ENCODE data around the gene STXBP2. TPM values are rescaled to one million over a fixed set of nuclear protein-coding genes. Genes with fewer than 3 reads are reported as not detected.

STXBP2 gene
- polyA plus RNA-seq, 1 of the 3 experiments (the other 2 are of a cell fraction), result 4.7 TPM

DNA sequence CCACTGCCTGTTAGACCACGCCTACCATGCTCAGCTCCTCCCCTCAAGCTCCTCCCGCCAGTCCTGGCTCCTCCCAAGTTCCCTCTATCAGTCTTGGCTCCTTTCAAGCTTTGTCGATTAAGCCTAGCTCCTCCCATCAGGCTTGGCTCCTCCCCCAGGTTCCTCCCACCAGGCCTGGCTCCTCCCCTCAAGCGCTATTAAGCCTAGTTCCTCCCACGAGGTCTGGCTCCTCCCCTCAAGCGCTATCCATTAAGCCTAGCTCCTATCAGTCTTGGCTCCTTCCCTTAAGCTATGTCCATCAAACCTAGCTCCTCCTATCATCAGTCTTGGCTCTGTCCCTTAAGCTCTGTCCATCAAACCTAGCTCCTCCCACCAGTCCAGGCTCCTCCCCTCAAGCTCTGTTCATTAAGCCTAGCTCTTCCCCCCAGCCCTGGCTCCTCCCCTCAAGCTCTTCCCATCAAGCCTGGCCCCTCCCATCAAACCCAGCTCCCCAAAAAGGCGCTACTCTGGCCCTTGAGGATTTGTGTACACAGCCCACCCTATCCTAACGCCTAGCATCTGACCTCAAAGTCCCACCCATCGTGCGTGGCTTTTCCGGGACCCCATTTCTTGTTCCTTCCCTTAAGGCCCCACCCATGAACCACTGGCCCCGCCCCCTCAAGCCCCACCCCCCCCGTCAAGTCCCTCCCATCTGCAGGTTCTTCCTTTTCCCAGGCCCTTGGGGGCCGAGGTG is 31.3 kb upstream of the STXBP2 start:
- CTCF ChIA-PET, result interaction anchor here (0.9 to 2.9 kb wide), 4 partner anchors 12 to 75 kb away, joined by 5 to 9 read pairs (median 5); partner anchors contain the start of gene TRAPPC5
- H4K20me1 ChIP-seq (ENCODE audit: insufficient read depth), result no peaks in the 10 kb centered on the region
- no peaks in the 10 kb centered on the region for H3K36me3 ChIP-seq (replicated peaks in 1 of 2; ENCODE audit: control insufficient read depth in 1 of 2, insufficient read depth in 2 of 2, low read length in 1 of 2)
- no peak overlapping the region for H3K4me3 ChIP-seq (ENCODE audit: low read depth in 2 of 2, low read length in 1 of 2)
- 72% methylated on average over 13 of the region's 14 CpGs for WGBS (ENCODE audit: low lambda C conversion rate)
- peak; percentile 78 for DNase-seq
- H3K9ac ChIP-seq, result no peak overlapping the region
- no peak overlapping the region; a peak in 1 of 4 replicates for H3K27ac ChIP-seq (ENCODE audit: low read depth in 2 of 2, low read length in 1 of 2)
- no peaks in the 10 kb centered on the region for H3K79me2 ChIP-seq (ENCODE audit: insufficient read depth)
- POLR2A ChIA-PET, result interaction anchor here (0.9 to 2.5 kb wide), 4 partner anchors 9 to 37 kb away, joined by 5 to 11 read pairs (median 7); partner anchors contain the start of genes CAMSAP3, PET100 and XAB2
- TF ChIP-seq, protein P1, sequence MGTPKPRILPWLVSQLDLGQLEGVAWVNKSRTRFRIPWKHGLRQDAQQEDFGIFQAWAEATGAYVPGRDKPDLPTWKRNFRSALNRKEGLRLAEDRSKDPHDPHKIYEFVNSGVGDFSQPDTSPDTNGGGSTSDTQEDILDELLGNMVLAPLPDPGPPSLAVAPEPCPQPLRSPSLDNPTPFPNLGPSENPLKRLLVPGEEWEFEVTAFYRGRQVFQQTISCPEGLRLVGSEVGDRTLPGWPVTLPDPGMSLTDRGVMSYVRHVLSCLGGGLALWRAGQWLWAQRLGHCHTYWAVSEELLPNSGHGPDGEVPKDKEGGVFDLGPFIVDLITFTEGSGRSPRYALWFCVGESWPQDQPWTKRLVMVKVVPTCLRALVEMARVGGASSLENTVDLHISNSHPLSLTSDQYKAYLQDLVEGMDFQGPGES (IDR thresholded peaks at IDR 0.05; ENCODE audit: low read depth, low read length), result no peak
- TF ChIP-seq, protein P2, sequence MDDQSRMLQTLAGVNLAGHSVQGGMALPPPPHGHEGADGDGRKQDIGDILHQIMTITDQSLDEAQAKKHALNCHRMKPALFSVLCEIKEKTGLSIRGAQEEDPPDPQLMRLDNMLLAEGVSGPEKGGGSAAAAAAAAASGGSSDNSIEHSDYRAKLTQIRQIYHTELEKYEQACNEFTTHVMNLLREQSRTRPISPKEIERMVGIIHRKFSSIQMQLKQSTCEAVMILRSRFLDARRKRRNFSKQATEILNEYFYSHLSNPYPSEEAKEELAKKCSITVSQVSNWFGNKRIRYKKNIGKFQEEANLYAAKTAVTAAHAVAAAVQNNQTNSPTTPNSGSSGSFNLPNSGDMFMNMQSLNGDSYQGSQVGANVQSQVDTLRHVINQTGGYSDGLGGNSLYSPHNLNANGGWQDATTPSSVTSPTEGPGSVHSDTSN (IDR thresholded peaks at IDR 0.05), result peak; percentile 51
- H3F3A ChIP-seq (replicated peaks; ENCODE audit: insufficient read depth), result no peaks in the 10 kb centered on the region
- H2AFZ ChIP-seq (ENCODE audit: low read depth), result no peak overlapping the region
- H3K27me3 ChIP-seq (ENCODE audit: insufficient read depth), result no peaks in the 10 kb centered on the region
- no peak overlapping the region for H3K4me2 ChIP-seq
- no peaks in the 10 kb centered on the region for H3K9me3 ChIP-seq
- H3K4me1 ChIP-seq (ENCODE audit: control insufficient read depth in 1 of 2, insufficient read depth in 2 of 2, low read depth in 1 of 2, low read length in 1 of 2), result peaks cover 0 to 8% of the 10 kb centered on the region in 2 experiments; a peak in 1 of 4 replicates
- H3K9me2 ChIP-seq, result no peaks in the 10 kb centered on the region

DNA sequence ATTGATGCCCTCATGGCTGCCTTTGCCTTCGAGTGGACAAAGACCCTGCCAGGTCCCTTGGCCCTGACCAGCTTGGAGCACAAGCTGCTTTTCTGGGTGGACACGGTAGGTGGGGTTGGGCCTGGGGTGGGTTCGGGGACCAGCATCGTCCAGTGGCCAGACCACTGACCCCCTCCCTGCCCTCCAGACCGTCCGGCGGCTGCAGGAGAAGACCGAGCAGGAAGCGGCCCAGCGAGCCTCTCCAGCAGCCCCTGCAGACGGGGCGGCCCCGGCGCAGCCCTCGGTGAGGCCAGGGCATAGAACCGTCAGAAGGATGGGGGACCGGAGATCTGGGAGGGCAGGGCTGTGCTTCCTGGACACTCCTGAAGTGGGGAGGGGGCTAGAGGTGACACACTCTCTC is 30.6 kb upstream of the STXBP2 start:
- Histone ChIP-seq H3K9ac (no peak overlapping the region), H3K79me2 (ENCODE audit: insufficient read depth) (no peaks in the 10 kb centered on the region), H3K9me3 (no peaks in the 10 kb centered on the region), H4K20me1 (ENCODE audit: insufficient read depth) (no peaks in the 10 kb centered on the region), H3K36me3 (replicated peaks in 1 of 2; ENCODE audit: control insufficient read depth in 1 of 2, insufficient read depth in 2 of 2, low read length in 1 of 2) (no peaks in the 10 kb centered on the region), H3K27me3 (ENCODE audit: insufficient read depth) (no peaks in the 10 kb centered on the region), H3K4me2 (no peak overlapping the region), H2AFZ (ENCODE audit: low read depth) (no peak overlapping the region), H3K4me1 (ENCODE audit: control insufficient read depth in 1 of 2, insufficient read depth in 2 of 2, low read depth in 1 of 2, low read length in 1 of 2) (peaks cover 0 to 8% of the 10 kb centered on the region in 2 experiments; a peak in 1 of 4 replicates), H3K27ac (ENCODE audit: low read depth in 2 of 2, low read length in 1 of 2) (no peak overlapping the region), H3K4me3 (ENCODE audit: low read depth in 2 of 2, low read length in 1 of 2) (no peak overlapping the region), H3K9me2 (no peaks in the 10 kb centered on the region), H3F3A (replicated peaks; ENCODE audit: insufficient read depth) (no peaks in the 10 kb centered on the region)
- TF ChIP-seq YY1 (IDR thresholded peaks at IDR 0.05; ENCODE audit: low read depth), result no peak
- no peak for DNase-seq
- POLR2A ChIA-PET, result interaction anchor here (0.9 to 2.5 kb wide), 3 partner anchors 10 to 23 kb away, joined by 5 to 11 read pairs (median 9); partner anchors contain the start of genes CAMSAP3, PET100 and XAB2
- CTCF ChIA-PET, result interaction anchor here (2.8 to 2.9 kb wide), 2 partner anchors 9 to 75 kb away, joined by 9 to 12 read pairs; partner anchors contain the start of gene TRAPPC5
- 89% methylated on average over 1 of the region's 17 CpGs for WGBS (ENCODE audit: low lambda C conversion rate)

DNA sequence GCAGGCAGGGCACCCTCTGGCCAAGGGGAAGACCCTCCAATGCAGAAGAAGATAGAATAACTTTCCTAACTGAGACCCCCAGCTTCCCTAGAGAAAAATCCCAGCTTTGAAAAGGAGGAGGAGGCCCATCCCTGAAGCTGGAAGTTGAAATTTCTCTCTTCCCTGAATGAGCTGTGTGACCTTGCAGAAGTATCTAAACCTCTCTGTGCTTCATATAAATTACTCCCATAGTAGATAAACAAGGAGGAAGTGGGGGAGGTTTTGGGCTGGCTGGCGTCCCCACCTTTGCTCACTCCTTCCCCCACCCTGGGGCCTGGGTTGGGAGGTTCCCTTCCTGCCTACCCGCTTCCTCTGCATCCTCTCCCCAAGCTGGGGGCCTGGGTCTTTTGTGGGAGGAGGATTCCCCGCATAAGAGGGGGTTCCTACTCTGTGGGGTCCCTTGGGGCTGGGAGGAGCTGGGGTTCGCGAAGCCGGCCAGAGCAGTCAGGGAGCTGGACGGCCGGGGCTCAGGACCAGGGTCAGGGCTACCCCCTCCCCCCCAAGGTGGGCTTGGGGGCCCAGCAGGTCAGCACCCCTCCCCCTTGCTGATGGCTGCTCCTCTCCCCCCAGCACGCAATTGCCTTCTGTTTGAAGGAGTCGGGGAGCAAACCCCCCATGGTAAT is 29.6 kb upstream of the STXBP2 start:
- Histone ChIP-seq H2AFZ (ENCODE audit: low read depth) (no peak overlapping the region), H3K9ac (no peak overlapping the region), H3K4me3 (ENCODE audit: low read depth in 2 of 2, low read length in 1 of 2) (no peak overlapping the region), H3K4me2 (no peak overlapping the region), H3K79me2 (ENCODE audit: insufficient read depth) (no peaks in the 10 kb centered on the region), H3K4me1 (ENCODE audit: control insufficient read depth in 1 of 2, insufficient read depth in 2 of 2, low read depth in 1 of 2, low read length in 1 of 2) (peaks cover 0 to 8% of the 10 kb centered on the region in 2 experiments; a peak in 1 of 4 replicates), H3K27ac (ENCODE audit: low read depth in 2 of 2, low read length in 1 of 2) (no peak overlapping the region), H4K20me1 (ENCODE audit: insufficient read depth) (no peaks in the 10 kb centered on the region), H3K9me2 (no peaks in the 10 kb centered on the region), H3K27me3 (ENCODE audit: insufficient read depth) (no peaks in the 10 kb centered on the region), H3K9me3 (no peaks in the 10 kb centered on the region), H3K36me3 (replicated peaks in 1 of 2; ENCODE audit: control insufficient read depth in 1 of 2, insufficient read depth in 2 of 2, low read length in 1 of 2) (no peaks in the 10 kb centered on the region), H3F3A (replicated peaks; ENCODE audit: insufficient read depth) (no peaks in the 10 kb centered on the region)
- CTCF ChIA-PET, result interaction anchor here (2.0 to 2.8 kb wide), 2 partner anchors 10 to 39 kb away, joined by 10 to 12 read pairs; no protein-coding TSS in a partner anchor
- DNase-seq, result no peak
- WGBS (ENCODE audit: low lambda C conversion rate), result 76% methylated on average over 6 of the region's 10 CpGs
- POLR2A ChIA-PET, result interaction anchor here (1.0 kb wide), 1 partner anchor 12 kb away, joined by 3 read pairs; no protein-coding TSS in a partner anchor
- no peak for TF ChIP-seq GABPA (IDR thresholded peaks at IDR 0.05; ENCODE audit: low read depth)
- no peak for TF ChIP-seq TCF12 (IDR thresholded peaks at IDR 0.05)
- TF ChIP-seq TEAD4 (IDR thresholded peaks at IDR 0.05; ENCODE audit: borderline replicate concordance, insufficient read depth), result no peak
- TF ChIP-seq, protein P2 (IDR thresholded peaks at IDR 0.05), result no peak
- no peak for TF ChIP-seq RAD21 (IDR thresholded peaks at IDR 0.05; ENCODE audit: low read length)
- TF ChIP-seq SIN3A (IDR thresholded peaks at IDR 0.05; ENCODE audit: borderline replicate concordance, low read depth, low read length), result no peak
- TF ChIP-seq, protein P3, sequence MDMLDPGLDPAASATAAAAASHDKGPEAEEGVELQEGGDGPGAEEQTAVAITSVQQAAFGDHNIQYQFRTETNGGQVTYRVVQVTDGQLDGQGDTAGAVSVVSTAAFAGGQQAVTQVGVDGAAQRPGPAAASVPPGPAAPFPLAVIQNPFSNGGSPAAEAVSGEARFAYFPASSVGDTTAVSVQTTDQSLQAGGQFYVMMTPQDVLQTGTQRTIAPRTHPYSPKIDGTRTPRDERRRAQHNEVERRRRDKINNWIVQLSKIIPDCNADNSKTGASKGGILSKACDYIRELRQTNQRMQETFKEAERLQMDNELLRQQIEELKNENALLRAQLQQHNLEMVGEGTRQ (IDR thresholded peaks at IDR 0.05; ENCODE audit: borderline replicate concordance, low read depth, low read length), result no peak
- TF ChIP-seq, protein P4, sequence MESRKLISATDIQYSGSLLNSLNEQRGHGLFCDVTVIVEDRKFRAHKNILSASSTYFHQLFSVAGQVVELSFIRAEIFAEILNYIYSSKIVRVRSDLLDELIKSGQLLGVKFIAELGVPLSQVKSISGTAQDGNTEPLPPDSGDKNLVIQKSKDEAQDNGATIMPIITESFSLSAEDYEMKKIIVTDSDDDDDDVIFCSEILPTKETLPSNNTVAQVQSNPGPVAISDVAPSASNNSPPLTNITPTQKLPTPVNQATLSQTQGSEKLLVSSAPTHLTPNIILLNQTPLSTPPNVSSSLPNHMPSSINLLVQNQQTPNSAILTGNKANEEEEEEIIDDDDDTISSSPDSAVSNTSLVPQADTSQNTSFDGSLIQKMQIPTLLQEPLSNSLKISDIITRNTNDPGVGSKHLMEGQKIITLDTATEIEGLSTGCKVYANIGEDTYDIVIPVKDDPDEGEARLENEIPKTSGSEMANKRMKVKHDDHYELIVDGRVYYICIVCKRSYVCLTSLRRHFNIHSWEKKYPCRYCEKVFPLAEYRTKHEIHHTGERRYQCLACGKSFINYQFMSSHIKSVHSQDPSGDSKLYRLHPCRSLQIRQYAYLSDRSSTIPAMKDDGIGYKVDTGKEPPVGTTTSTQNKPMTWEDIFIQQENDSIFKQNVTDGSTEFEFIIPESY (IDR thresholded peaks at IDR 0.05; ENCODE audit: borderline replicate concordance, low read depth), result no peak
- TF ChIP-seq RFX5 (IDR thresholded peaks at IDR 0.05; ENCODE audit: low read length), result no peak
